HG03442 (cell line): Measurements from ENCODE around the gene DEDD2.

Source experiments
- ATAC-seq: cut with Tn5 transposase; IDR thresholded peaks from one replicate; pipeline ENCODE4 v1.9.1; 2021; ENCODE audit warnings: mild to moderate bottlenecking, moderate library complexity; ENCODE audit not compliant: unreplicated experiment

Gene DEDD2

DNA sequence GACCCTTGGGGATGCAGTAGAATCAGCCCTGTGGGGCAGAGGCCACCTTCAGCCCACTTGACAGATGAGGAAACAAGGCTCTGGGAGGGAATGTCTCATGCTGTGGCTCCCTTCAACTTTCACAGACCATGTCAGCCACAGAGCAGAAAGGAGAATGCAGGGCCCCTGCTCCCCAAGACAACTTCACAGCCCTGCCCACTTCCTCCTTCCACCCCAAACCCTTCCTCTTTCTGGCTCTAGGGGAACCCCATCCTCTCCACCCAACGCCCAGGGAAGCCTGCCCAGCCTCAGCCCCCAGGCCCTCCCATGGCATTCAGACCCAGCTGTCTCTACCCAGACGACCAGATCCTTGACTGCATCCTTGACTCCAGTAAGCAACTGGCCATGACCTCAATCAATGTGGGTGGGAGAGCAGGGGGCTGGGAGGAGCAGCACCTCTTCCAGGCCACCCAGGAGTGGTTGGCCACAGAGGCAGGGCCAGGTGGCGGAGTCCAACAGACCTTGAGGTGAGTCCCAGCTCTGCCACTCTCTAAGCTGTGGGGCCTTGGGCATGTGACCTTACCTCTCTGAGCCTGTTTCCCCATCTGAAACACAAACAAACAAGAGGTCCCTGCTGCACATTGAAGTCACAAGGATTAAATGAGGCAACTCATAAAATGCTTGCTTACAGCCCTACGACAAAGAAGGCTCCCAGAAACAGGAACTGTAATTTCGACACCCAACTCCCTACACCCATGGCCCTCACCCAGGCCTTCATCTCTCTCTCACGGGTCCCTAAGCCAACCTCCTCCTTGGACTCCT is 15.8 kb downstream of the DEDD2 start:
- peak; percentile 37 for ATAC-seq

GRCh38 chr19:42200116-42200715 is 17.3 kb downstream of the DEDD2 start:
- ATAC-seq, result no peak

DNA sequence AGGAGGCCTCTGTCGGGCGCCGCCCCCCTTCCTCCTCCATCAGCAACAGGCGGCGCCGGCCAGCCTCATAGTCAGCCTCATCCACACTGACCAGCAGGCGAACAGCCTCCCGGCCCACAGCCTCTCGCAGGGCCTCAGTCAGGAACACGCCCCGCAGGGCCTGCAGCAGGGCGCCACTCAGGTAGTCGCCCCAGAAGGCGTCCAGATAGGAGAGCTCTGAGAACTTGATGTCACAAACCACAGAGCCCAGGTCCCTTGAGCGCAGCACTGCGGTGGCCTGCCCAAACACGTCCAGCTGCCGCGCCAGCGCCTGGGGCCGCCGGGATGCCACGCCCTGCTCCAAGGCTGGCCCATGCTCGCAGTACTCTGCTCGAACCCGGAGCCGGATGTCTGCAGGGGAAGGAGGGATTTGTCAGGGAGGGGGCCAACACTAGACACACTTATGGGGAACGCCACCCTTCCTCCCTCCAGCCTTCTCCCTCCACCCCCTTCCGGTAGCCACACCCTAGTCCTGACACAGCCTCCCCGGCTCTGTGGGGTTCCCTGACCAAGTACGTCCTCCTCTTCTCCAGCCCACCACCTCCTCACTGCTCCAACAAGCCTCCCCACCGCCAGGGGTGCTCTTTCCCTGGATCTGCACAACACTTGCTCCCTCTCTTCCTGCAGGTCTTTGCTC is 17.9 kb downstream of the DEDD2 start:
- no peak for ATAC-seq

DNA sequence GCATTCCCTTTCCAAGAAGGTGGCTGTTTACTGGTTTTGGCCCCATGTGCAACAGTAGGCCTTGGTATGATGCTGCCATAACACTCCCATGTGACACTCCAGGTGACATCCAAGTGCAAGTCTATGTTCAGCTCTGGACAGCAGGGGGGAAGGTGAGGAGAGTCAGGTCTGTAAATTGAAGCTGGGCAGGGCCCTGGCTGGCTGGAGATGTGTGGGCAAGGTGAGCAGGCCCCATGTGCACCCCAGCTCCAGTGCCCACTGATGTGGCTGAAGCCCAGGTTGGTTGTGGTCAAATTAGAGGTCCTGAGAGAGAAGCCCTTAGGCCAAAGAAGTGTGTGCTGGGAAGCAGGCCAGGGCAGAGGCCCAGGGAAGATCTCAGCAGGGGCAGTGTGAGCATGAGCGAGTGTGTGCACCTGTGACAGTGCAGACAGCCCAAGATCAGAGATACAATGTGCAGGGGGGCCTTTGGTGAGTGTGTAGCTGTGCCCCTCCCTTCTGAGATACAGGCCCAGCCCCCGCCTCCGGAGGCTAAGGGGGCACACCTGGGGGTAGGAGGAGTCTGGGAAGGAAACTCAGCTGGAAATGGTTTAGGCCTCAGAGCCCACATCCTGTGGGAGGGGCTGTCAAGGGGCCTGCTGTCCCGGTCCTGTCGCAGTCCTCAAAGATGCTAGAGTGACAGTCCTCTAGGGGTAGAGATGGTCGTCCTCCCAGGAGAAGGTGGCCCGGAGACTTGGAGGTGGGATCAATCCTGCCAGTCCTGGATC is 18.6 kb downstream of the DEDD2 start:
- no peak for ATAC-seq

GRCh38 chr19:42197375-42197817 is 20.1 kb downstream of the DEDD2 start:
- no peak for ATAC-seq

- ATAC-seq, result no peak
Measured at GRCh38 chr19:42196011-42197001, 21.2 kb downstream of the DEDD2 start.

- ATAC-seq, result no peak
Measured at GRCh38 chr19:42193706-42194105, 23.8 kb downstream of the DEDD2 start.

DNA sequence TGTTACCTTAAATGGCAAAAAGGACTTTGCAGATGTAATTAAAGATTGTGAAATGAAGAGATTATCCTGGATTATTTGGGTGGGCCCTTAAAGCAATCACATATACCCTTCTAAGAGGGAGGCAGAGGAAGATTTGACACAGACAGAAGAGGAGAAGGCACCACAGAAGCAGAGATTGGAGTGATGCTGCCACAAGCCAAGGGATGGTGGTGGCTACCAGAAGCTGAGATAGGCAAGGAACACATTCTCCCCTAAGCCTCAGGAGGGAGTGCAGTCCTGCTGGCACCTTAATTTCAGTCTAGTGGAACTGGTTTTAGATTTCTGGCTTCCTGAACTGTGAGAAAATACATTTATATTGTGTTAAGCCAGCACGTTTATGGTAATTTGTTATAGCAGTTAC is 24.2 kb downstream of the DEDD2 start:
- no peak for ATAC-seq

- no peak for ATAC-seq
Measured at GRCh38 chr19:42191855-42192254, 25.6 kb downstream of the DEDD2 start.

DNA sequence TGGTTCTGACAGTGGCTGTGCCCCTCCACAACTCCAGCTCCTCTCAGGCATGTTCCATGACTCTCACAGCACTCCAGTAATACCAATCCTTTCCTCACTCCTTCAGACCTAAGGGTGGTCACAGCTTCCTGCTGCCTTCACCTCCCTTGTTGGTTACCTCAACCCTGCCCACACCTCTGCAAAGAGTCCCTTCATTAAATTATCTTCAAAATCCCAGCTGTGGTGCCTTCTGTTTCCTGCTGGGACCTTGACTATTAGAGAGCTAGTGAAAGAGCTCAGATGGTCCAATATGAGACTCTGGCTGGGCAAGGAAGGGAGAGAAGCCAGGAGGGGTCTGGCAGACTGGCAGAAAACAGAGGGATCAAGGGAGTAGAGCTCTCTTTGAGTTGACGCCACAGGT is 26.1 kb downstream of the DEDD2 start:
- no peak for ATAC-seq

DNA sequence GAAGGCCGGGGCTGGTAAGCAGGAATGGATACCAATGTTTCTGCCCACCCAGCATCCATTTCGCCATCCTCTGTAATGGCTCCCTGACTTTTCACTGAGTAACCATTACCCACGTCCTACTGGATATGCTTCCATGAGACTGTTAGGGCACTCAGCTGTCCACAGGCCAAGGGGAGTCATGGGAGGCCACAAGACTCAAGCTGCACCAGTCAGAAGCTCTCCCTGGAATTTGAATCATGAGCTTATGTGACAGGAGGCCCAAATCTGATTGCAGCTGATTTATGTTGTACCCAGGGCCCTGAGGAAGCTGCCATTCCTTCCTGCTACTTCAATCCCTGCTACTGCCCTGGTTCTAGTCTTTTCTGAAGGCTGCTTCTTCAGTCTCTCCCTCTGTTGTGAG is 28.3 kb downstream of the DEDD2 start:
- no peak for ATAC-seq

GRCh38 chr19:42188665-42189064 is 28.8 kb downstream of the DEDD2 start:
- no peak for ATAC-seq

DNA sequence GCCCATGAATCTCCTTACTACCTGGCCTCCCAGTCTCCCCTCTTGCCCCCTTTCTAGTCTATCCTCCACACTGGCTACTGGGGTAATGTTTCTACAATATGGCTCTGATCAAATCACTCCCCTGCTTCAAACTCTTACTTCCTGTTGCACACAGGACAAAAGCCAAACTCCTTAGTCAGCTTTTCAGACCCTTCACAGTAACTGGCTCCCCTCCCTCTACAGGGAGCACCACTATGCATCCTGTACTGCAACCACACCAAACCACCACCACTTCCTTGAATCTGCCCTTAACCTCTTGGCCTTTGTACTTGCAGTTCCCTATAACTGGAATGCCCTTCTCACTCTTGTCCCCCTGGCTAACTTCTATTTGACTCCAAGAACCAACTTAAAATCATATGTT is 32.2 kb downstream of the DEDD2 start:
- ATAC-seq, result no peak

- no peak for ATAC-seq
Measured at GRCh38 chr19:42184401-42184861, 33.0 kb downstream of the DEDD2 start.

DNA sequence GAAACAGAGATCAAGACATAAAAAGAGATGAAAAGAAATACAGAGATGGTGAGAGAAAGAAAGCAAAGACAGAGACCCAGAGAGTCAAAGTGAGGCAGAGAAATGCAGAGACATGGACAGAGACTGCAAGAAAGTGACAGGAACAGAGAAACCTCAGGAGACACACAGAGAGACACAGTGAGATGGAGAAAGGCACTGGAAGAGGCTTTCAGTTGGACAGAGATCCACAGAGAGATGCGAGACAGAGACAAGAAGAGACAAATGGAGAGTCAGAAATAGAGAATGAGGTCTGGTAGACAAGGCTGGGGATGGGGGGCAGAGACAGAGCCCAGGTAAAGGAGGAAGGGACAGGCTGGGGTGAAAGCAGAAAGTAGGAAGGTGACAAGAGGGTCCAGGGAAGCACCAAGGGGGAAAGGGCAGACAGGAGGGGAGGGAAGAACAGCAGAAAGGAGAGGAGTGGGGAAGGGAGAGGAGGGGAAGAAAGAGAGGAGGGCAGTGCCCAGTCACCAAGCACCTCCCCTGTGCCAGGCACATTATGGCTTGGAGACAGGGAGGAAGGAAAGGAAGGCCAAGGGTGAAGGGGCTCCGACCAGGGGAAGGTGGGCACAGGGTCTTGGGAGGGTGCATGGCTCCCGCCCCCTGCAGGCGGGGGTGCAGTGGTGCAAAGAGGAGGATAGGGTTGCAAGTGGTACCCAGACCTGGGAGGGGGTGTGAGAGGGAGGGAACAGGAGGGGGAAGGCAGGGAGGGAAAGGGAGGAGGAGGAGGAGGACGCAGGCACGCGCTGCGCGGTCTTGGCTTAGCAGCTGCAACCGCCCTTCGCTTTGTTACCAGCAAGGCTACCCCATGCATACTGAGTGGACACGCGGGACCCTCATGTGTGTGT is 38.4 kb downstream of the DEDD2 start:
- no peak for ATAC-seq

GRCh38 chr19:42177686-42178019 is 39.8 kb downstream of the DEDD2 start:
- ATAC-seq, result no peak

GRCh38 chr19:42176990-42177685 is 40.3 kb downstream of the DEDD2 start:
- no peak for ATAC-seq

DNA sequence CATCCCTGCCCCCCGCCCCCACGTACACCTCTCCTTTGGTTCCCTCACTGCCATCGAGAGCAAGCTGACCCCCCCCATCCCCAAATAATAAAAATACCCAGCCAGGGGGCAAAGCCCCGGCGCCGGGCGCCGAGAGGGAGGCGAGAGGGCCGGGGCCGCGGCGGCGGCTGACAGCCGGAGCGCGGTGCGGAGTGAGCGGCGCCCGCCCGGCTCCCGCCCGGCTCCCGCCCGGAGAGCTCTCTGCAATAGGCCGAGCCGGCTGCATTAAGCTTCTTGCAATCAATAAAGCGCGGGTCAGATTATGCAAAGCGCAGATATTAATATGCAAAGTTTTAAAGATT is 40.9 kb downstream of the DEDD2 start:
- no peak for ATAC-seq
